GM19239 (cell line): ENCODE measurements around the gene WARS2.

Experiments
- DNase-seq: peaks from one replicate; pipeline ENCODE4 v3.0.0; 2011; ENCODE audit warnings: low spot score; ENCODE audit not compliant: insufficient read length
- FAIRE-seq: peaks from 2 replicates; lab custom pipeline; 2011; peaks lifted over from hg19 to GRCh38; lab: Jason Lieb, UNC

WARS2 gene

GRCh38 chr1:119091618-119092017 is 48.8 kb downstream of the WARS2 start:
- DNase-seq (no peak), FAIRE-seq (no peak)

DNA sequence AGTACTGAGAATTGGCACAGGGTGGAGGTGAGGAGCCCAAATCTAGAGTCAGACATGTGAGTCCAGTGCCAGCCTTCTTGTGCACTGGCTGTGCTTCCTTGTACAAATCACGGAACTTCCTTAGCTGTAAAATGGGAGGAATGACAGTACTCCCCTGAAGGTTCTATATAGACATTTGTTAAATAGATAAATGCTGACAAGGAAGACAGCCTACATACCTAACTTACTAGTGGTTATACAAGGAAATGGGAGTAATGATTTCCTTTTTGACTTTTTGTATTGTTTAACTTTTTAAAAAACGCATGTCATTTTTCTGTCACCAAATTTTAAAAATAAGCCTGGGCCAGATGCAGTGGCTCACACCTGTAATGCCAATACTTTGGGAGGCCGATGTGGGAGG is 50.2 kb downstream of the WARS2 start:
- no peak for DNase-seq
- FAIRE-seq: no peak

DNA sequence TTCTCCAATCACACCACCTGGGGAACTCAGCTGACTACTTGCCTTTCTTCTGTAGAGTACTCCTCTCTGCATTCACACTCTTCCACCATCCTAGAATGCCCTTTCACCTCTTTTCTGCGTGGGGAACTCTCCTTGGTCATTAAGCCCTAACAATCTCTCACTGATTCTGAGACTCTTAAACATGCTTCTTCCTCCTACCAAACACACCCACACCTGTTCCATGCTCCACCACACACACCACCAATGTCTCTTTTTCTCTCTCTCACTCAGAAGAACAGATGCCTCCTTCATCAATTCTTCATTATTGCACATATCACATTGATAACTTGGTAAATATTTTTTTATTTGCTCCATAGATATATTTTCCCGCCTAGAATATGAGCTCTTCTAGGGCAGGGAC is 53.6 kb downstream of the WARS2 start:
- no peak for DNase-seq
- FAIRE-seq: no peak

GRCh38 chr1:119084798-119085197 is 55.7 kb downstream of the WARS2 start:
- no peak for FAIRE-seq
- DNase-seq: no peak

- FAIRE-seq (no peak), DNase-seq (no peak)
Observed at GRCh38 chr1:119083980-119084379, 56.5 kb downstream of the WARS2 start.

DNA sequence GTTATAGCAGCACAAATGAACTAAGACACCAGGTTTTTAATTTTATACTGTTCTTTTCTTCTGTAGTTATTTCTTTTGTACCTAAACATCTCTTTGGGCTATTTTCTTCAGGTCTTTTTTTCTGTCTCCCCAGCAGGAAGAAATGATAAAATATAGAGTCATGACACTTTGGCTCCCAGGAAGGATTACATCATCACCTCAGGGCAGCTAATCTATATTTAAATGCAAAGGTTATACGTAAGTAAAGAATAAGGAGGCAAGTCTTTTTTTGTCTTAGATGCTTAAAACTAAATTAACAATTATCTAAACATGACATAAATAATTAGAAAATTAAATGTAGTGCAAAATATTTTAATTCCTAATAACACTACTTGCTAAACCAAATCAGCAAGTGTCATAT is 57.0 kb downstream of the WARS2 start:
- DNase-seq (no peak), FAIRE-seq (no peak)

- no peak for DNase-seq
- FAIRE-seq: no peak
Observed at GRCh38 chr1:119081700-119082099, 58.8 kb downstream of the WARS2 start.

DNA sequence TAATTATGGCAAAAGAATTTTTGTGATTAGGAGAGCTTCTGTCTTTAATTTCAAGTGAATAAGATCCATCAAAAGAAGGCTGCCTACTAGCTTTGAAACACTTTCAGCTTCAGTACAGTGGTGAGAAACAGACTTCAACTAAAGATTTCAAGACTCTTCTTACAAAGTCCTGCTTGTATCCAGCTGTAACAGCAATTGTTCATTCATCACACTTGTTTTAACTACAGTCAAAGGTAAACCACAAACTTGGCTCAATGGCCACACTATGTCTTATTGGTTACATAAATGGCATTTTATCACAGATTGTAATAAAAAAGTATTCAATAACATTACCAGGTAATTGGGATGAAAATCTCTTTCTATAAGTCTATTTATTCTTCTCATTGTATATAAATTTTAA is 59.2 kb downstream of the WARS2 start:
- DNase-seq (no peak), FAIRE-seq (no peak)

GRCh38 chr1:119080586-119080985 is 59.9 kb downstream of the WARS2 start:
- DNase-seq (no peak), FAIRE-seq (no peak)

DNA sequence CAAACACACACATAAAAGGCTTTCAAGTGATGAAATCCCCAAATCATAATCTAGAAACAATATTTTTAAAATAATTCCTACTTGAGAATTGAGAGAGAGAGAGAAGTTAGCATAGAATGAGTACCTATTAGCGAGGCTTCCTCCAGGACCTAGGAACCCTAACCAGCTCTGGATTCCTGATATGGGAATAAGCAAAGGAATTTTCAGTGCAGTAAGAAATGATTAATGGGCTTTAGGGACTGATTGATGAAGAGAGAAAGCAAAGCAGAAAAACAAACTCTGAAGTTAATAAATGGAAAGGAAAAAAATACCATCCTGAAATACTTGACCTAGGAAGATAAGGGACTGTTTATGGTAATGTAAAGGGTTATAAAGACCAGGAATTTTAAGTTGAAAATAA is 60.6 kb downstream of the WARS2 start:
- FAIRE-seq (no peak), DNase-seq (no peak)

DNA sequence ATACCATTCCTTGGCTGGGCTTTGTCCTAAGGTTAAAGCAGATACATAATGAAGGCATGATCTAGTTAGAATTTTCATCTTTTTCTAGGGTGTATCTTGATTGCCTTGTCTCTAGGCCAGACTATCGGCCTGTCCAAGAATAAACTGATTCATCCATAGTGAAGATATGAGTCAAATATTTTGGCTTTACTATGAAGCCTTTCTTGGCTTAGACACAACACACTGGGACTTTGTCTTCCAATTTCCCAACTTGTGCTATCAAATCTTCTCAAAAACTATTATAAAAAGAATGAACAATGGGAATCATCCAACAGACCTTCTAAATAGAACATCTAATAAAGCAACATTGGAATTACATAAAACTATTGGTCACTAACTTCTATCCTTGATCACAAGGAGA is 64.8 kb downstream of the WARS2 start:
- FAIRE-seq: no peak
- no peak for DNase-seq

GRCh38 chr1:119071321-119071720 is 69.1 kb downstream of the WARS2 start:
- DNase-seq (no peak), FAIRE-seq (no peak)

DNA sequence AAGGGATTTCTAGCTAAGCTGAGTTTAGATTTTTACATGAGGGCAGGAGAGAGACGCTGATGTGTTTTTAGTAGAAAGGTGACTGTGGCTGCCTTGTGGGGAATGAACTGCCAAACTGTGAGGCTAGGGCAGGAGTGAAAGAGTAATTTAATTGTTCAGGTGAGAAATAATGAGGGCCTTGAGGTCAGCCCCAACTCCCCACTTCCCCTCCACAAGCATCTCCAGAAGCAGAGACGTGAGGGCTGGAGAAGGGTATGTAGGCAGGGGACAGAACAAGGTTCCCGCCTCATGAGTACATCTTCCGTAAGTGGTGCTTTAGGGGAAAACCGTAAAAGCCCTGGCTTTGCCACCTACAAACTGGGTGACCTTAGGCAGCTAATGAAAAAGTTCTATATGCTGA is 70.8 kb downstream of the WARS2 start:
- FAIRE-seq (no peak), DNase-seq (no peak)

DNA sequence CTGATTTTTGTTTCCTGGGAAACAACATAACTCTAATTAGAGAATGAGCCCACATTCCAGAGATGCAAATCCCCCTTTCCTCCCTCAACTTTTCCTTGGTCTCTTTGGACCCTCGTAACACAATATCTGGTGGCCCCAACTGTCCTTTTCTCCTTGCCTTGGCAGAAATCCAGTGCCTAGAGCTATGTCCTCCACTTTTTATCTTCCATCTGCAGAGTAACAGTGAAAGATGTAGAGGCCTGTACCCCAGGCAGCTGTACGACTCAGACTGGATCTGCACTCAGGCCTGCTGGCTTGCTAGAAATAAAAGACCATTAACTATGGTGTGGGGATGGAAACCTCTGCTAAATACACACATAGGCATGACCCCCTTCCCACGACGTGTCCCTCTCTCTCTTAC is 72.0 kb downstream of the WARS2 start:
- DNase-seq (no peak), FAIRE-seq (no peak)

DNA sequence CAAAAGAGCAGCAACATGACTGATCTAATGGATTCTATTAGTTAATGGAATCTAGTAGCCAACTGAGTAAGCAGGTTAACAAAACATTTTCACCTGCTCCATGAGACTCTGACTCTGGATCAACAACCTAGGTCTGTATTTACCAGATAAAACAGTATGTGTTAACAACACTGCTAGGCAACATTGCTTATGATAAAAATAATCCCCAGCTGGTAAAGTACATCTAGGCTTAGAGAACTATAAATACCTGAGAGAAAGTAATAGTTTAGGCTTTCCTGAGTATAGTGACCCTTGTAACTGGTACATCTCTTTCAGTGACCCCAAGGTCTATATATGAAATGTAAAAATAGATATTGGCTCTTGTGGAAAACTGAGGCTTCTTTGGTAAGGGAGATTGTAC is 78.8 kb downstream of the WARS2 start:
- DNase-seq (no peak), FAIRE-seq (no peak)

DNA sequence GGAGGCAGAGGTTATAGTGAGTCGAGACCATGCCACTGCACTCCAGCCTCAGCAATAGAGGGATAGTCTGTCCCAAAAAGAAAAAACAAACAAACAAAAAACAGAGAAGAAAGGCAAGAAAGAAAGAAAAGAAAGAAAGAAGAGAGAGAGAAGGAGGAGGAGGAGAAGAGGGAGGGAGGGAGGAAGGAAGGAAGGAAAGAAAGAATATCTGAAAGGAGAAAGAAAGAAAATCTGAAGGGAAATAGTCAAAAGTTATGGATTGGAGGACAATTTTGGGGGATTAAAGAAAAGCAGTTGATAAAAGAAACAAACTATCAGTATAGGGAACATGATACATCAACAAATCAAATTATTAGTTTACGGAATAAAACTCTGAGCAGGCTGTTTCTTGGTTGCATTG is 84.9 kb downstream of the WARS2 start:
- DNase-seq (no peak), FAIRE-seq (no peak)

DNA sequence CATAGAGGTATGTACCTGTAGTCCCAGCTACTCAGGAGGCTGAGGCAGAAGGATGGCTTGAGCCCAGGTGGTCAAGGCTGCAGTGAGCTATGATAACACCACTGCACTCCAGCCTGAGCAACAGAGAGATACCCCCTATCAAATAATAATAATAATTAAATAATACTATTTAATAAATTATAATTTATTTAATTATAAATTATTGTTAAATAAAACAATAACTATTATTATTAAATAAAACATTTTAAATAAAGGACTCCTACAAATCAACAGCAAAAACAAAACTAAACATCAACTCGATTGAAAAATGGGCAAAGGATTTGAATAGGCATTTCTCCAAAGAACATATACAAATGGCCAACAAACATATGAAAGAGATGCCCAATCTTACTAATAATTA is 86.5 kb downstream of the WARS2 start:
- FAIRE-seq: no peak

DNA sequence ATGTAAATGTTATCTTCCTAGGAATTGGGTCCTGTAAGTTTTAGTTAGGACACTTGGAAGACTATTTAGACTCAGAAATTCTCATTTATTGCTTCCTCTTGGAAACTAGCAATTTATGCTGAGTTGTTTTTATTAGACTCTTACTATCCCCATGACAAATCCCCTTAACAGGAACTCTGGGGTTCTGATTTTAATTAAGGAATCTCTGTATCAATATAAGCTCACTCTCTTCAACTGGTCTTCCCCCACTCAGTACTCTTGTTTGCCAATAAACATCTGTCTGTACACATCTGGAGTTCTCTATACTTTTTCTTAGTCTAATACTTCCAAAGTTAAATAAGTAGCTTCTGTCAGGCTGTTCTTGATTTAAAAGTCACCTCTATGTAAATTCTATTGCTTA is 88.2 kb downstream of the WARS2 start:
- no peak for FAIRE-seq
- no peak for DNase-seq

More for the DNA sequence above, 86.5 kb downstream of the WARS2 start:
- DNase-seq: no peak

GRCh38 chr1:119048624-119049404 is 91.6 kb downstream of the WARS2 start:
- DNase-seq: no peak

DNA sequence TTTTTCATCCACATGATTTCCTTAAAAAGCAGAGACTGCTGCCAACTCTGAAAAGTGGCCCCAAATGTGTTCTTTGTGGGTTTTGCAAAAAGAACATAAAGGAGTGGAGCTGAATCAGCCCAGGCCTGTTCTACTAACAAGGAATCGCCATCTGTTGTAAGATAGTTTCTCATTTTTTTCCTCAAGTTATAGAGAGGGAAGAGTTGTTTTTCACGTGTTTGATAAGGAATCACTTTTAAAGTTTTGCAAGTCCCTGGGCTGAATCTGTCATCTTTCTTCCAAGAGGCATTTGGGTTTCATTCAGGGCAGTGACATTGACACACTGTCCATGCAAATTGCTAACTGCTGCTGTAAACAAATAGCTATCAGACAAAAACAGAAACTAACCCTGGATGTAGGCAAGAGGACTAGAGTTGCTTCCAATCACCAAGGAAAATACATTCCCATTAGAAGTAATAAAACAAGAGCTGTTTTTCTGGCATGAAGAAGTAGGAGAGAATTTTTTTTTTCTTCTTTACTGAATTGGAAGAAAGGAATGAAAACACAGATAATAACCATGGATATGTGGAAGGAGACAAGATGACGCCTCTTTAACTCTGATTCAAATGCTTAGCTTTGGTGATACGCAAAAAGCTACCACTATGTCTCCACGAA is 93.5 kb downstream of the WARS2 start:
- no peak for DNase-seq
- FAIRE-seq: no peak

More at GRCh38 chr1:119048624-119049404, 91.6 kb downstream of the WARS2 start:
- no peak for FAIRE-seq

- FAIRE-seq: no peak
- no peak for DNase-seq
Observed at GRCh38 chr1:119046429-119046784, 94.0 kb downstream of the WARS2 start.
